GM12891 (cell line): ENCODE data around the gene RSPO3.

Experiments used
- POLR2A ChIP-seq: IDR thresholded peaks from 2 replicates; pipeline ENCODE4 v1.6.1; 2011; ENCODE audit warnings: low read depth, low read length, control low read depth
- POLR2AphosphoS5 ChIP-seq: IDR thresholded peaks from 2 replicates; pipeline ENCODE4 v1.6.1; 2011; ENCODE audit warnings: low read depth, low read length, control low read depth
- SPI1 ChIP-seq: IDR thresholded peaks from 2 replicates; pipeline ENCODE4 v1.6.1; 2011; ENCODE audit warnings: low read depth, low read length, control low read depth
- TAF1 ChIP-seq: IDR thresholded peaks from 2 replicates; pipeline ENCODE4 v1.6.1; 2011; ENCODE audit warnings: low read depth, low read length, control low read depth

- TF ChIP-seq POLR2AphosphoS5 = no peak
- TF ChIP-seq POLR2A = no peak
- TF ChIP-seq TAF1 = no peak
- no peak for TF ChIP-seq SPI1
Observed at GRCh38 chr6:127222418-127222817, 103.9 kb downstream of the RSPO3 start.
